HG02798 (cell line): ENCODE measurements around the gene PLA2G12B.

Source experiments
- ATAC-seq: cut with Tn5 transposase; IDR thresholded peaks from one replicate; pipeline ENCODE4 v1.9.1; 2021; ENCODE audit warnings: mild to moderate bottlenecking; ENCODE audit not compliant: unreplicated experiment, poor library complexity

Gene PLA2G12B

GRCh38 chr10:72895236-72895850 is 59.3 kb downstream of the PLA2G12B start:
- ATAC-seq = no peak

GRCh38 chr10:72893136-72893798 is 61.3 kb downstream of the PLA2G12B start, which contains the start of gene OIT3:
Gene OIT3 (plus strand): TSS chr10:72893739. CDS start chr10:72893799, 60 bp downstream.
- no peak for ATAC-seq

GRCh38 chr10:72890086-72890485 is 64.5 kb downstream of the PLA2G12B start:
- ATAC-seq = no peak

- no peak for ATAC-seq
Observed at GRCh38 chr10:72889391-72889831, 65.2 kb downstream of the PLA2G12B start.

DNA sequence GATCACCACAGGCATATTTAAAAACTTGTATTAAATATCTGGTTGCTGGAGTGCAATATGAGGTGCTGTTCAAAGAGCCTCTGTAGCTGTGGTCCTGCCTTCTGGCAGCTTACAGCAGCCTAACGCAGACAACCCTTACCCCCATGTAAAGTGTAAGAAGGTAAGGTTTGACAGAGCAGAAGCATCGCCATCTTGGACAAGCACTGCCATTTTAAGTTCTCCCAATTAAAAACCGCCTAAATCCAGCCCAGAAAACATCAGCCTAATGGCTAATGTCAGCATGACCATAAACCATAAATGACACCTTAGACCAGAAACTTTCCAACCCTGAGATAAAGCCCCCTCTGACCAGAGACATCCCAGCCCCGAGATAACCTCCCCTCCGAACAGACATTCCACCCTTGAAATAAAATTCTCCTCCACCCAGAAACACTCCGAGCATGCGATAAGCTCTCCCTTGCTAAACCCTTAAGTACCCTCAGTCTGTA is 66.4 kb downstream of the PLA2G12B start:
- no peak for ATAC-seq

GRCh38 chr10:72887043-72887442 is 67.6 kb downstream of the PLA2G12B start:
- no peak for ATAC-seq

DNA sequence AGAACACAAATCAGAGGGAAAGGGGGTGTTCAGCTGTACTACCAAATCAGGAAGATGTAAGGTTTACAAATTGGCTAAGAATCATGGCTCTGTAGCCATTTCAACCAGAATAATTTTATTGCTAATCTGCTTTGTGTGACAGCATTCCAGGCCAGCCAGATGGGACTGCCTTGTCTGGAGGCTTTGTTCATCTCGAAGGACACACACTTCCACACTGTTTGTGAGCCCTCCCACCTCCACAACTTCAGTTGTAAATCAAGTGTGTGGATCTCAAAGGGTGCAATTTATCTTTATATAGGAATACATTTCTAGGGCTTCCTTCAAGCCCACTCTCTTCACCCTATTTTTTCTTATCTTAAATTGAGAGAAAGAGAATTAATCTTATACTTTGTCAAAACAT is 68.0 kb downstream of the PLA2G12B start:
- ATAC-seq = no peak

DNA sequence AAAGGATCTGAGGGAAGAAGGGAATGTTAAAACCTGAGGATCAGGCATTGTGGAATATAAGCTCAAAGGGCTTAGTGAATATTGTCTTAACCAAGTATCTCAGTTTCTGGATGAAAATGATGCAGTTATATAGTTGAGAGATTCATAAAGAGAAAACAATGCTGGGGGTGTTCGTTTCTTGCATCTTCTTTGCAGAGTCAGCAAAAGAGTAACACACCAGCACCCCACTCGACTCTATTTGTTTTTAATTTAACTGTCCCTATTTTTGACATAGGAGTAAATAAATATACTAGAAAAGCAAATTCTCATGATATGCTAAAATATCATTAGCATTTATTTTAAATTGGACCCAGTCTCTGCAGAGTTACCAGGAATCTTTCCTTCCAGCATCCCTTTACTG is 68.7 kb downstream of the PLA2G12B start:
- ATAC-seq = no peak
